GM21526 (cell line): ENCODE data around the gene CHSY1.
A peak's percentile ranks its signal among the peaks of the same experiment; 100 is the strongest.

Experiments
- ATAC-seq: cut with Tn5 transposase; IDR thresholded peaks from one replicate; pipeline ENCODE4 v1.9.1; 2021; ENCODE audit warnings: moderate library complexity; ENCODE audit not compliant: unreplicated experiment, low FRiP score

Gene CHSY1

DNA sequence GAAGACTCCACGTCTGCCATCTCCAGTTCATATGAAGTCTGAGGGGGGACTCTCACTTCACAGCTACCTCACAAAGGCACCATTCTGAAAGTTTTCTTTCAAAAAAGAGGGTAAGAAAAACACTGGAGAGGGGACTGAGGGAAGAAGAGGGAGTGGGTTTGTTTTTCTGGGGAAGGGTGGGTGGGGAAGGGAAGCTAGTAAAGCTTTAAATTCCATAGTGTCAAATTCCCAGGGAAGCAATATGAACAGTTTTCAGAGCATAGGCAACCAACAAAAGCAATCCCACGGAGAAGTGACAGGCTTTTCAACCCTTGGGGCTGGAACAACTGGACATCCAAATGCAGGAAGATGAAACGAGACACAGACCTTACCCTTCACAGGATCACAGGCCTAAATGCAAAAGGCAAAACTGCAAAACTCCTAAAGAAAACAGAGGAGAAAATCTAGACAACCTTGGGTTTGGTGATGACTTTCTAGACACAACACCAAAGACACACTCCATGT lies 61.7 kb downstream of the CHSY1 start:
- ATAC-seq = no peak

GRCh38 chr15:101189409-101190091 lies 62.3 kb downstream of the CHSY1 start:
- ATAC-seq = no peak

- peak; percentile 50 for ATAC-seq
Measured at GRCh38 chr15:101188637-101189408, 63.0 kb downstream of the CHSY1 start.

GRCh38 chr15:101187820-101188636 lies 63.8 kb downstream of the CHSY1 start:
- ATAC-seq = peak; percentile 71

DNA sequence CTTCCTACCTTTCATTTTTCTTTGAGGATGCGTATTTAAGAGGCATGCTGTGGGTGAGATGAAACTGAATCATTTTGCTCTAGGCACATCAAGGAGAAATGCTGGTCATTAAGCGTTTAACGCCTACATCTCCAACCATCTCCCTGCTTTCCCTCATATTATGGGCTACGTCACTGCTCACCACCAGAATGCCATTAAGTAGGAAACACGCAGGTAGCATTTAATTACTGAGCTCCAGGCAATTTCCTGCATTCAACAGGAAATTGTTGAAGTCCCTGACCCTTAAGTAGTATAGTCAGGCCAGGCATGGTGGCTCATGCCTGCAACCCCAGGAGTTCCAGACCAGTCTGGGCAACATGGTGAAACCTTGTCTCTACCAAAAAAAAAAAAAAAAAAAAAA lies 66.1 kb downstream of the CHSY1 start:
- no peak for ATAC-seq

DNA sequence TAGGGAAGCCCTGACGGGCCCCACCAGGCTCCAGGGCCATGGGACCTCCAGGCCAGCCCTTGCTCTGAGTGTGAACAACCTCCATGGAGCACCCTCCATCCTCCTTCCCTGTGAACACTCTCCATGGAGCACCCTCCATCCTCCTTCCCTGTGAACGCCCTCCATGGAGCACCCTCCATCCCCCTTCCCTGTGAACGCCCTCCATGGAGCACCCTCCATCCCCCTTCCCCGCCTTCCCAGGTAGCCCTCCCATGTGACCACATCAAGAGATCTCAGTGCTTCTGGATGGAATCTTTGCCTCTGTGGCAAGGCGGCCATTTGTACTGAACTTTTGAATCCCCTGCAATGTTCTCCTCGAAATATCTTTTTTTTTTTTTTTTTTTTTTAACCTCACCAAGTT lies 66.5 kb downstream of the CHSY1 start:
- ATAC-seq = no peak

DNA sequence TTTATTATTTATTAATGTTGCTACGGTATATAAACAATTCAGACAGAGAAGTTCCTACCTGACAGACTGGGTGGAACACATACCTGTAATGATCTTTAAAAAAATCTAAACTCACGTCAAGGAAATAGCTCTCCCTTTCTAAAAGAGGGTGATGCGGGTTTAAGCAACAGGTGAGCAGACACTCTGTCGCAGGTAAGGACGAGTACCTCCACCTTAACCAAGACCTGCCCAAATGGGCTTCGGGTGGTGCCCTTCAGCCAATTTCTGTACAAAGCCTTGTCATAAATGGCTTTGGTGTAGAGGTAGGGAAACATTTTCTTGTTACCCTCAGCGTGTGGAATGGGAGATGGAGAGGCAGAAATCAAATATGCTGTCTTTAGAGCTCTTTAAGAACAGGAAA lies 67.0 kb downstream of the CHSY1 start:
- ATAC-seq = no peak

- ATAC-seq = no peak
Measured at GRCh38 chr15:101183931-101184305, 67.9 kb downstream of the CHSY1 start.

DNA sequence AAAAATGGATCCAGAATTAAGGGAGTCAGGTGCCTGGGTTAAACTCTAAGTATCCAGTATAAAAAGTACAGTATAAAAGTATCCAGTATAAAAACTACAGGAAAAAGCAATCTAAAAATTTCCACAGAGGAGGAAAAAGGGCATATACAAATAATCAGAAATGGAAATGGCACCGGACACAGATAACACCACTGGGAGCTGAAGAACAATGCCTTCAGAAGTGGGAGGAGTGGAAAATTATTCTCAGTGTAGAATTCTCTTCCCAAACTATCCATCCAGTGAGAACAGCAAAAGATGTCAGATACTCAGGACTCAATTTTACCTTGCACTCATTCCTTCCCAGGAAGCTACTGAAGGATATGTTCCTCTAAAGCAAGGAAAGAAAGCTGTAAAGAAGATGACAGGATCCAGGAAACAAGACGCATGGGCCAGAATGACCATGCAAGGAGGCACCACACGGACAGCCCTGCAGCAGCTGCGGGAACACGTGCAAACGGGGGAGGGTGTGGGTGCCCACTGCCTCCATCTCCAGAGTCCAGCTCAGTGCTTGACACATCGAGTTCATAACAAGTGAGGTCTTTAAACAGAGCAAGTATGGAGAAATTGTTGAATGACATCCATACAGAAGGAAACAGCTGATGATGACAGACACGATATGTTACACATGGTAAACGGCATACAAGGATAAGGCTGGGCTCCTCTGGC lies 68.5 kb downstream of the CHSY1 start:
- ATAC-seq = no peak

DNA sequence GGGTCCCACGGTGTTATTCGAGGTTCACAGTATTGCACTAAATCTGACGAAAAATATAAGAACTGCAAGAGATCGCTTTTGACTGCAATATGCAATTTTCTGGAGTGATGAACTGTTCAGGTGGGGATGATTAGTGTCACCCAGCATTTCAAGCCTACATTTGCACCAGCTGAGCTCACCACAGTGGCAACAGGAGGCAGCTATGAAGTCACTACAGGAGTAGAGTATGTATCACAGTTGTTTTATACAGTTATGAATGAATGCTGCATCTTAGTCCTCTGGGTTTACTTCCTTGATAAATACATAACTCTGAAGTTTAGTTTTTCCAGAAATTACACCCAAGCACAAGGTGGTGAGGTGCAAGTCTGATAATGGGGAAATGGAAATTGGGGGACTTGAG lies 69.6 kb downstream of the CHSY1 start:
- ATAC-seq = no peak

DNA sequence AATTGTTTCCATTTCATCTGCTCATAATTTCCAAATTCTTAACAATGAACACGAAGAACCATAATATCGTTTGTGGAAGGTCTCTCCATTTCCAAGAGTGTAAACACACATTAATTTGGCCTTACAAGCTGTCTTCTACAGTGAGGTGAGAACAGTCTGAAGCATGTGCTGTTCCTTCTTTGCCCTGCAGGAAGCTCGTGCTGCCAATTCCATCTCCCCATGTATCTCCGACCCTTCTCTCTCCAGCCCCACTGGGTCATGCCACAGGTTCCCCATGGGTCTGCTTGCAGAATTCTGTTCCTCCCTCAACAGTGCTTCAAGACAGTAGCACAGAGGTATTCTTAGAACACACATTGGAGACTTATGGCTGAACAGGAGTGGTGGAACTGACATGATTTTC lies 70.5 kb downstream of the CHSY1 start:
- ATAC-seq = no peak

DNA sequence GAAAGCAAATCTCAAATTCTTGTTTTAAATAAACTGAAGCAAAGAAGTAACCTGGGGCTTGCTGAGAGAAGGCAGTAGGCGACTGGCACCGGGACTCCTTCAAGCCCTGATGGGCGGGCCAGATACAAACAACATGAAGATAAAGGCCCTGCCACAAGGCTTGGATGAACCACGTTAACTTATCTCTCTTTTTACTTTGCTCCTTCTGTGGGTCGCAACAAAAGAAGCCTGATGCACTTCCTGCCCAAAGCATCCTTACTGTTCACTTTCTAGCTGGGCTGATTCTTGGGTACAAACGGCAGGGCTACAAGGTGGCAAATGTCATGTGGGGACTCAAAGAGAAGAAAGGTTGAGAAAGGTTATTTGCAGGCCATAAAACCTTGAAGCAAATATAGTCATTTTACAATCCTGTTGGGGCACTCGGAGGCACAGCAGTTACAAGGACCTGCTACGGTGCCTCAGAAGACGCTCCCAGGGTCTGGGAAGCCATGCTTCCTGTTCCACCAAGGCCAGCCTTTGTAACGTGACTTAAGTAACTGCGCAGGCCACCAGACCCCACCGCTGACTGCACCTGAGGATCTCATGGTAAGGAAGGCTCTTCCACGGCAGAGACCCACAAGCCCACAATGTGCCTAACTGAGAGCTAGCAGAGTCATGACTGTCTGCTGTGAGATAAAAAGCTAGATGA lies 71.1 kb downstream of the CHSY1 start:
- no peak for ATAC-seq

DNA sequence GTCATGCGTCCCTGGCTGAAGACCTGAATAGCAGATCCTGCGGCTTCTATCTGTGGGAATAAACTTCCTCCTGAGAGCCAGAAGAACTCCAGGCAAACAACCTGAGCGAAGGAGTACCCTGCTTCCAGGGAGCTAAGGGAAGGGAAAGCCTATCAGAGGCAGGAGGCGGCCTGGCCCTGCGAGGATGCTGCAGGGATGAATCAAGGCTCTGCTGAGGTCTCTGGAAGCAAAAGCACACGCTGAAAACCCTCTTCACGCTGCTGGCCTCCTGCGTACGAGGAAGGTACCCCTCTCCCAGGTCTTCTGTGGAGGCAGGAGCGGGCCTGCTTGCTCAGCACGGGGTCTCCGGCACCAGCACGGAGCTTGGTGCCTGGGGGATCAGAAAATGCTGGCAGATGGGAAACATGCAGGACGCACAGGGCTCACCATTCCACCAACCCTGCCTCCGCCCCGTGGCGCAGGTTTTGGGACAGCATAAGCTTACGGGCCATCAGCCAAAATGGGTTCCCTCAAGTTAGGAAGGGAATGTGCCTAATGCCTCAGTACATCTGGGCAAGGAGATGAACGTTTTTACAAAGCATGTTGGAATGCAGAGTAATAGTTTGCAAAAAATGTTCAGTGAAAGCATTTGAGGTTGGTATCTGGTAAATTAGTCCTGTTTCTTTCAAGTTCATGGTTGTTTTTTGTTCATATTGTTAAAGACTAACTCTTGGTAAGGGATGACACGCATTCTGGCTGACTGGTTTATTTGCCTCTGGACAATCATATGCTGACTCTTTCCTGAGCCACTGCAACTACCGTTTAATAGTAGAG lies 72.3 kb downstream of the CHSY1 start:
- ATAC-seq = no peak

DNA sequence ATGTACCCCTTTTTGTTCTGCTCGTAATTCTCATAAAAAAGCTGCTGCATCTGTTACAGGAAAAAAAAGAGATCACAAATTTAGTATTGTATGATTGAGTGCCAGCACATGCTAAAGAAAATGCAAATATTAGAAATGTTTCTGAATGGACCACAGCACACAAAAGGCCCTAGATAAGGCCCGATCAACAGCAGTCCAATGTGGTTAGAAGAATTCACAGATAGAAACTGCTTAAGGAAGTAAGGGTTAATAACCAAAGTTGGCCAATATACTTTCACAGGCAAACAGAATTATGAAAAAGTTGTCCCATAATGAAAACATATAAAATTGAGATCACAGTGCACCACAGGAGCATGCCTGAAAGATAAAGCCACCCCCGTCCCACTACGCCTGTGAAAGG lies 72.9 kb downstream of the CHSY1 start:
- ATAC-seq = no peak

DNA sequence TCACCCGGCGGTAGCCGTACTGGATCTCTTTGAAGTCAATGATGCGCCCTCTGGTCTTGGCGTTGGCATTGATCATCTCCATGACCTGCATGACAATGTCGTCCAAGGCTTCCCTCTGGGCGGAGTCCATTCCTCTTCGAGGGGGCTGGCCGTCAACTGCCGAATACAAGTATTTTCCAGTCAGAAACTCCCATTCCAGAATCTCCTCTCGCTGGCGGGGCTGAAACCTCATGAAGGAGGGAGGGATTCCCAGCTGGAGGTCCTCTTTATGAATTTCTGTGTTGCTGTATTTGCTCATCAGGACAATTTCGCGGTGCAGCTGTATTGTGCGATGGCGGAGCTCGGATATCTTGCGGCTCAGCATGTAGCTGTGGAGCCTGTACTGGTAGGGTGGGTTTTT lies 73.4 kb downstream of the CHSY1 start:
- ATAC-seq = no peak

GRCh38 chr15:101177866-101178265 lies 74.0 kb downstream of the CHSY1 start:
- ATAC-seq = no peak

DNA sequence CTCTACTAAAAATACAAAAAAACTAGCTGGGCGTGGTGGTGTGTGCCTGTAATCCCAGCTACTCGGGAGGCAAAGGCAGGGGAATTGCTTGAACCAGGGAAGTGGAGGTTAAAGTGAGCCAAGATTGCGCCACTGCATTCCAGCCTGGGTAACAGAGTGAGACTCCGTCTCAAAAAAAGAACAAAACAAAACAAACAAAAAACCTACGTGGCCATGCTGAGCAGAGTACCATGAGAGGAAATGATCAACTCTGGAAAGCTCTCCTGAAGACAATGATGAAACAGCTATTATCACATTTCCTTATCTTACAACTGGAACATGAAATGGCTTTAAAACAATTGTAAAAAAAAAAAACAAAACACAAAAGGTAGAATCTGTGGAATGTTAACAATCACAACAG lies 75.2 kb downstream of the CHSY1 start:
- no peak for ATAC-seq

GRCh38 chr15:101175401-101175800 lies 76.4 kb downstream of the CHSY1 start:
- no peak for ATAC-seq
